T1000 (cell line): ENCODE results near the gene SYT5.
A peak's percentile ranks its signal among the peaks of the same experiment; 100 is the strongest.
"Not testable (repeated sequence)": the region's sequence is repeated elsewhere in the genome, so short reads cannot be mapped to it uniquely, and the experiment has no call there.

Source experiments
- DNase-seq: peaks from one replicate; lab custom pipeline; 2025; ENCODE audit warnings: mixed read lengths; lab: John Stamatoyannopoulos, UW

Gene SYT5

DNA sequence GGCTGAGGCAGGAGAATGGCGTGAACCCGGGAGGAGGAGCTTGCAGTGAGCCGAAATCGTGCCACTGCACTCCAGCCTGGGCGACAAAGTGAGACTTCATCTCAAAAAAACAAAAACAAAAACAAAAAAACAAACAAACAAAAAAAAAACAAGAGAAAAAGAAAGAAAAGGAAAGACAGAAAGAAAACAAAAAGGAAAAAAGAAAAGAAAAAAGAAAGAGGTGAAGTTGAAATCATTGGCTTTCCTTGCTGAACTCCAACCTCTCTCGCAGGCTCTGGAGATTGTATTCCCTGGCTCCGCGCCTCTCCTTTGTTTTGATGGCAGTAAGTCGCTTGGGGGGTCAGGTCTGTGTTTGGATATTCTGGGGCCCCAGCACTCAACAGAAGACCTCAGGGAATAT is 7.8 kb downstream of the SYT5 start:
- DNase-seq: not testable (repeated sequence)

- DNase-seq: no peak
These were observed 8.6 kb downstream of the SYT5 start for GRCh38 chr19:55171440-55171839.

DNA sequence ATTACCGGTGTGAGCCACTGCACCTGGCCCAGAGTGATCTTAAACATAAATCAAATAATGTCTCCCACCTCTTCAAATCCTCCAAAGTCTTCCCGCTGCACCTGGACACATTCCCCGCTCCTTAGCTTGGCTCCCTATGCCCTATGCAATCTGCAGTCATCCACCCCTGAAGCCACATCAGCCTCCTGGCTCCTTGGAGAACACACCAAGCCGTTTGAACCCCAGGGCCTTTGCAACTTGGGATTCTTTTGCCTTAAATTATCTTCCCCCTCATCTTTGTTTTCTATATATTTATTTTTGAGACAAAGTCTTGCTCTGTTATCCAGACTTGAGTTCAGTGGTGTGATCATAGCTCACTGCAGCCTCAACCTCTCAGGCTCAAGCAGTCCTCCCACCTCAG is 11.0 kb downstream of the SYT5 start:
- DNase-seq: no peak

GRCh38 chr19:55166530-55167268 is 13.4 kb downstream of the SYT5 start, which contains the start of gene DNAAF3:
Gene DNAAF3 (minus strand): TSS chr19:55166613. CDS start chr19:55166413, 200 bp downstream.
- DNase-seq: peak; percentile 90

DNA sequence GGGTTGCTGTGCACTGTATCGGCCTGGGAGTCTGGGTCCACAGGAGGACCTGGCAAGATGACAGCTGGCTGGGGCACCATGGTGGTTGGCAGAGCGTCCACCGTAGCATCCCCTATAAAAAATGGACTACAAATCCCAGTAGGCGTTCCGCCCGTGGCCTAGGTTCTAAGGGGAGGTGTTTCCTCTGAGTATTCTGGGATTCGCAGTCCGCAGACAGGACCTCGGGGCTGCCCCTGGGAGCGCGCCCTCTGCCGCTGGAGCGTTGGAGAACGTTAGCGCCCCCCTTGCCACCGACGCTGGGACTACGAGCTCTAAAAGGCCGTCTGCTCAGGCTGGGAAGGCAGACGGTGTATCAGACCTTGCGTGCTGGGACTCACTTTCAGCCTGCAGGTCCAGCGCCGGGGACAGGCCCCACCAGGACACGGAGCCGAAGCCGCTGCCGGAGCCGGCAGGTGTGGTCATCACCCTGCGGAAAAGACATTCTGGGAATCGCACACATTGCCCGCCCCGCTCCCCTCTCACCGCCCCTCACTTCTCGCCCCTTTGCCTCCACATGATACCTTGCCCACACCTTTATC is 14.0 kb downstream of the SYT5 start:
- no peak for DNase-seq

- no peak for DNase-seq
These were observed 18.3 kb downstream of the SYT5 start for GRCh38 chr19:55161571-55162322.

- DNase-seq: no peak
These were observed 19.1 kb downstream of the SYT5 start for GRCh38 chr19:55160986-55161365.

DNA sequence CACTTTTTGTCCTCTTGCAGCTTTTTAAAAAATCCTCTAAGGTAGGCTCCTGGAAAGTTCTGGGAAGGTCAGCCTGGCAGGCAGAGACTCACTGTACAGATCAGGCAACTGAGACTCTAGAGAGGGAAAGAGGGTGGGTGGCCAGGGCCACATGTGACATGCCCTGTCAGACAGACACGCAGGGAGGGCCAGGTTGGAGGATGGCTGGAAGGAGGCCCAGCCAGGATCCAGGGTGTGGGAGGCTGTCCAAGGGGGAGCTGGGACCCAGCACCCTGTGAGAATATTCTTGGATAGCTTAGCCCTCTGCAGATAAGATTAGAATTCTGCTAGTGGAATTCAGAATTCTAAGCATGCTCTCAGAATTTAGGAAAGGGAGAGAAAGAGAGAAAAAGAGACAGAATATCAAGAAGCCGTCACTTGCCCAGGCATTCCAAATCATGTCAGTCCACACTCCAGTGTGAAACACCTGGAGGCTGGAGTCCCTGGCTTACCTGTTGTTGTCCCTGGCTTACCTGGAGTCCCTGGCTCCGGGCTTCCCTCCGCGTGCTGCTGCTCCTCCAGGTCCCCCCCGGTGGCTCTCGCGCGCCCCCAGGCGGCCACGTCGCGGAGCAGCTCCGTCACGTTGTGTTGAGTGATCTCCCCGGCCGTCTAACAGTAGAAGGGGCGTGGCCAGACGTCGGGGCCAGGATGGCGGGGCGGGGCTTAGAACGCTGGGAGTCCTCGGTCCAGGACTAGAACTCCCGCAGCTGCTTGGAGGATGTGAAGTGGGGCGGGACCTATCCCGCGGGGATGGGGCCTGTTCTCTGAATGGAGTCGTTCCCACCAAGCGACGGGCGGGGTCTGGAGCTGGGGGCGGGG is 19.7 kb downstream of the SYT5 start:
- DNase-seq: peak; percentile 82

DNA sequence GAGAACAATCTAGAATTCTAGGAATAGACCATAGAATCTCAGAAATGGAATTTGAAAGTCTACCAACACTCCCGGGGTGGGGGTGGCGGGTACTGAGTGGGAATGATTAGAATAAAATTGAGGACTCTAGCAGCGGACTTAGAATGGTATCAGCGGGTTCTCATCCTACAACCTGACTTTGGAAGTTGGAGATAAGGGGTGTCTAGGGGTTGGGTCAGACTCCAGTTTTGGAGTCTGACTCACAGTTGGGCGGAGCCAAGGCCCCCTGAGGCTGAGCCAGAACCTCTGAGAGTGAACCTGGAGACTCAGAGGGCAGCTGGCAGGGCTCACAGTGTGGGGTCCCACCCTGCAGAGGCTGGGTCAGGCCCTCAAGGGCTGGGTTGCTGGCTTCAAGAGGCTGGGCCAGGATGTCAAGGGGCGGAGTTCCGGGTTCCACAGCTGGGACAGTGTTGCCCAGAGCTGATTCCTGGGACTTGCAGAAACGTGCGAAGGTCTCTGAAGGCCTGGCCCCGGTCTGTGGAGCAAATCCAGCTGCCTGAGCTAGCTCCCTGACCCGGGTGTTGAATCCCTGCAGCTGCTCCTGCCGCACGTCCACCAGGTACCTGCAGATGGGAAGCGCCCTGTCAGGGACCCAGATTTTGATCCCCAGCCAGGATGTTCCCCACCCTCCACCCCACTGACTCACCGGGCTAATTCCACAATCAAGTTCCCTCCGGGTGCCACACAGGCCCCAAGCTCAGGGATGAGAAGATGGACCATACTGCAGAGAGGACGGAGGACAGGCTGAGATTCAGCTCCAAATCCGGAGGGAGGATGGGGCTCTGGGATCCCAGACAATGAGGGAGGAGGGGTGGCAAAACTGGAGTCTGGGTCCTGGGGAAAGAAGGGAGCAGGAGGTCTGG is 21.0 kb downstream of the SYT5 start:
- peak; percentile 59 for DNase-seq

- no peak for DNase-seq
These were observed 21.7 kb downstream of the SYT5 start for GRCh38 chr19:55158423-55158822.

GRCh38 chr19:55157064-55157908 is 22.8 kb downstream of the SYT5 start, which contains the start of gene TNNI3:
Gene TNNI3 (minus strand): TSS chr19:55157732. CDS start chr19:55157589, 143 bp downstream.
- no peak for DNase-seq

GRCh38 chr19:55156202-55157063 is 23.7 kb downstream of the SYT5 start:
- no peak for DNase-seq

GRCh38 chr19:55155784-55156183 is 24.3 kb downstream of the SYT5 start:
- DNase-seq: not testable (repeated sequence)

DNA sequence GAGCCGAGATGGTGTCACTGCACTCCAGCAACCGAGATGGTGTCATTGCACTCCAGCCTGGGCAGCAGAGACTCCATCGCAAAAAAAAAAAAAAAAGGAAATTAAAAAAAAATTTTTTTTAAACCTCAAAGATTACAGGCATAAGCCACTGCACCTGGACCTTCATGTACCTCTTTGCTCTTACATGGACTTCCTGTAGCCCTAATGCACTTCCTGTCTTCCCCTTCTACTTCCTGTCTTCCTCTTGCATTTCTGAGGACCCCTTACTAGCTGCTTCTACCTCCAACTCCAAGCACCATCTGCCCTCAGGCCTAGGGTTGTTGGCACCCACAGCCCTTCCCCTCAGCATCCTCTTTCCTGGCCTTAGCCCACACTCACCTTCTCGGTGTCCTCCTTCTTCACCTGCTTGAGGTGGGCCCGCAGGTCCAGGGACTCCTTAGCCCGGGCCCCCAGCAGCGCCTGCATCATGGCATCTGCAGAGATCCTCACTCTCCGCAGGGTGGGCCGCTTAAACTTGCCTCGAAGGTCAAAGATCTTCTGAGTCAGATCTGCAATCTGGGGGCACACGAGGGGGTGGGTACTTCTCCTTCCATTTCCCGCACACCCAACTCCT is 26.3 kb downstream of the SYT5 start:
- DNase-seq: no peak

GRCh38 chr19:55152017-55152416 is 28.1 kb downstream of the SYT5 start:
- DNase-seq: no peak

DNA sequence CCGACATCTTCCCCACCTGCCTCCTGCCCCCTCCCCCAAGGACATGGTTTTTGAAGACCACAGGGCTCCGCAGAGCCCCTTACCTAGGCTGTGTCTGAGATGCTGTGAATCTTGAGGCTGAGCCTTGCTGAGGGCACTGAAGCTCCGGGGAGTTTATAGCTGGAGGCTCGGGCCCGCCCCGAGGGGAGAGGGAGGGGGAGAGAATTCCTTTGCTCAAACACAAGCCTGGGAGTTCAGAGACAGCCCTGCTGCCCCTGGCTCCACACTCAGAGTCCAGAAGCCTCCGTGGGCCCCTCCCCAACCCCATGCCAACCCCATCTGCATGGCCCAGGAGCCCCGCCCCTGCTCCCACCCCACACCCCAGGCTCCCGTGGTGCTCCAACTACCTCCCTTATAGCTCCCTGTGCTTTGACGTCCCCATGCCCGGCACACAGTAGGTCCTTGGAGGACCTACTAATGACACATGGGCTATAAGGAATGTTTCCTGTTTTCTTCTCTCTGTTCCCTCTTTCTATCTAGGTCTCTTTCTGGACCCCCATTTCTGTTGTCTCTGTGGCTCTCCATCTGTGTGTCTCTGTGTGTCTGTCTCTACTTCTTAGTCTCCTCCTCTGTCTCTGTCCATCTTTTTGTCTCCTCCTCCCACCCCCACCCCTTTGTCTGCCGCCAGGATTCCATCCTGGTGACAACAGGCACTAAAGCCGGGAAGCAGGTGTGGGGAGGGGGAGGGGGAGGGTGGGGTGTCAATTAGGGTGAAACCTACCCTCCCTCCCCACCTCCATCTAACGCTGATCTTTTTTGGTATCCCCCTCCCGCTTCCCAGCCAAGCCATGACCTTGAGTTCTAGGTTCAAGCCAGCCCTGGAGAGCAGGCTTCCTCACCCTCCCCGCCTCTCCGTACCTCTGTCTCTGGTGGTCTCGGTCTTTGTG is 30.7 kb downstream of the SYT5 start, which contains the start of gene TNNT1:
Gene TNNT1 (minus strand): TSS at position 129 of the 926 bp plus-strand sequence. CDS start 2,049 bp downstream, outside the sequence.
- no peak for DNase-seq

DNA sequence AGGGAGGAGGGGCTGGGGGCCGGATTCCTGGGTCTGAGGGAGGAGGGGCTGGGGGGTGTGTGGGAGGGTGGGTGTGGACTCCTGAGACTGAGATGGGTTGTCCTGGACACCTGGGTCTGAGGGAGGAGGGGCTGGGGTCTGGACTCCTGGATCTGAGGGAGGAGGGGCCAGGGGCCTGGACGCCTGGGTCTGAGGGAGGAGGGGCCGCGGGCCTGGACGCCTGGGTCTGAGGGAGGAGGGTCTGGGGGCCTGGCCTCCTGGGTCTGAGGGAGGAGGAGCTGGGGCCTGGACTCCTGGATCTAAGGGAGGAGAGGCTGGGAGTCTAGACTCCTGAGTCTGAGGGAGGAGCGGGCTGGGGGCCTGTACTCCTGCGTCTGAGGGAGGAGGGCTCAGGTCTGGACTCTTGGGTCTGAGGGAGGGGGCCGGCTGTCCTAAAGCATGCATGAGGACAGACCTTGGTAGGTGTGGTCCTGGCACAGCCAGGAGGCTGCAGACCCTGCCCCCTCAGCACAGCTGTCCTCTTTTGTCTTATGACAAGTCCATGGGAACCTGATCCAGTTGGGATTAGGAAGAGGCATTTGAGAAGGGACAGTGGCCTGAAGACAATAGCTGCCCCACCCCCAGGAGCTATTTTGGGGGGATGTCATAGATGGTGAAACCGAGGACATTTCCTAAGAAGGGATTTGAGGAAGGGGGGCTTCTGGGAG is 32.4 kb downstream of the SYT5 start:
- DNase-seq: no peak
